GM18907 (cell line): ENCODE measurements around the gene KDM8.
"Not testable (repeated sequence)": the region's sequence is repeated elsewhere in the genome, so short reads cannot be mapped to it uniquely, and the experiment has no call there.

Experiments used
- ATAC-seq: cut with Tn5 transposase; IDR thresholded peaks from one replicate; pipeline ENCODE4 v1.9.1; 2021; ENCODE audit warnings: mild to moderate bottlenecking, moderate library complexity; ENCODE audit not compliant: unreplicated experiment

Gene KDM8

DNA sequence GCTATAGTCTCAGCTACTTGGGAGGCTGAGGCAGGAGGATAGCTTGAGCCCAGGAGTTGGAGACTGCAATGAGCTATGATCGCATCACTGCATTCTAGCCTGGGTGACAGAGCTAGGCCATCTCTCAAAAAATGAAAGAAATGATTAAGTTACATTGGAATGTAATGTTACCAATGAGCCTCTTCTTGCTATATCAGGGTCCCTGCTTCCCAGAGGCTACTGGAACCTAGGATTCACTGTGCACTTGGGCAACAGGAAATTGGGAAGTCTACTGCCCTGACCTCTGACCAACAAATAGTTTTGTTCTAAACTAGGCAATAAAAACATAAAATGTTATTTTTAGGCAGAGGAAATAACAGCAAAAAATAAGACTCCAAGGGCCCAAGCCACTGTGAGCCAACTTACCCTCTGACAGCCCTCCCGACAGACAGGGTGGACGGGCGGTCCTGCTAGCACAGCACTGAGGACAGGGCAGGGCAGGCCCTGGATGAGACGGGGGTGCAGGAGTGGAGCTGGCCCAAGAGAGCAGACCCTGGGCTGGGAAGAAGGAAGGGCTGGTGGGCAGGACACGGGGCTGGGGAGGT is 37.7 kb downstream of the KDM8 start:
- no peak for ATAC-seq

DNA sequence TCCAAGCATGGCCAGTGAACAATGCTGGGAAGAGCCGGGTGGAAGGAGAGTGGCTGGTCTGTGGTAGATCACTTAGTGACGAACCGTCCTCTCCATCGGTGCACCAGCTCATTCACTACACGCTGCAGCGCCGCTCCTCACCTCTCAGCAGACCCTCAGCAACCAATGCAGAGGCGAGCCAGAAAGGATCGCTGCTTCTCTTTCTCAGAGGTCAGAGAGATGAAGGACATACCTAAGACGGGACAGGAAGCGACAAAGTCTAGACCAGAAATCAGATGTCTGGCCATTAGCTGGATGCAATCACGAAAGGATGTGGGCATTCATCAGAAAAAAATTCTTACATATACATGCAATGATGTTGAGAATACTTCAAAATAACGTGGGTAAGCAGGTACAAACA is 38.3 kb downstream of the KDM8 start:
- no peak for ATAC-seq

DNA sequence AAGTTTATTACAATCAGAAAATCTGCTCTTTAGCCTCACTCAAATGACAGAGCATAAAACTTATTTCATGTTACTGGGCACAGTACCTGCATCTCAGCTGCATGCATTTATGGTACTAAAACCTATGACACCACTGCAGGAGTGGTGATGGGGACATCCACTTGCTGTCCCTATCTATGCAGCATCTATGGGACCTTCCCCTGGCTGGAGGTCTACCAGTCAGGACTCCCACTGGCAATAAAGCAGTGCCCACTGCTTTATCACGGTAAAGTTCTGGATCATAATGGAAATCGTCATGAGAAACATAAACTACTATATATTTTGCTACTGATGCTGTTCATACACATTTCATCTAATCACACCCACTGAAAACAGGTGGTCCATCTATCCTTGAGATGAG is 39.1 kb downstream of the KDM8 start:
- no peak for ATAC-seq

DNA sequence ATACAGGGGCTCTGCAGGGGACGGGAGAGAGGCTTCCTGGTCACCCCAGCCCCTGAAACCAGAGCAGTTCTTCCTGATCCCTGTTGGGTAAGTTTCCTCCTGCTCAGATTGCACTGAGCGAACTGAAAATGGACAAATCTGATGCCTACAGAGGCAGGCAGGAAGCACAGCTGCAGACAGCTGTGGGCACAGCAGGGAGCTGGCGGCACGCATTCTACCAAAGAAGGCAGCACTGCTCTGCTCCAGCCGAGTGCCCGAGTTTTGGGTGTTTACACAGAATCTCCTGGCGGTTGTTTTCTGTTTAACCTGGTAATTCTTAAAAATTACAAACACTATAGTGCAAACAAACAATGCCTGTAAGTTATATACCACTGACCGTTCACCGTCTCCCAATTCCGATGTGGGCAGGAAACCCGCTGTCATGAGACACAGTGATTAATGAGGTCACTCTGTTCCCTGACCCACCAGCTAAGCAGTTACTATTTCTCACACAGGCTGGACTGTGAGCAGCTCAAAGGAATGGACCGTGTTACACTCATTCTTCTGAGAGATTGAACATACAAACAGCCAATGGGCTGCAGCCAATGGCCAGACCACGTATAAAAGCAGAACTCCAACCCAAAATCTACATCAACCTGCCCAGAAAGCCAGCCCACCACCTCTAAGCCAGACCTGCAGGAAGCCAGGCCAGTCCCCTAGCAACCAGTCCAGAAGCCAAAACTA is 39.7 kb downstream of the KDM8 start:
- ATAC-seq, result no peak

DNA sequence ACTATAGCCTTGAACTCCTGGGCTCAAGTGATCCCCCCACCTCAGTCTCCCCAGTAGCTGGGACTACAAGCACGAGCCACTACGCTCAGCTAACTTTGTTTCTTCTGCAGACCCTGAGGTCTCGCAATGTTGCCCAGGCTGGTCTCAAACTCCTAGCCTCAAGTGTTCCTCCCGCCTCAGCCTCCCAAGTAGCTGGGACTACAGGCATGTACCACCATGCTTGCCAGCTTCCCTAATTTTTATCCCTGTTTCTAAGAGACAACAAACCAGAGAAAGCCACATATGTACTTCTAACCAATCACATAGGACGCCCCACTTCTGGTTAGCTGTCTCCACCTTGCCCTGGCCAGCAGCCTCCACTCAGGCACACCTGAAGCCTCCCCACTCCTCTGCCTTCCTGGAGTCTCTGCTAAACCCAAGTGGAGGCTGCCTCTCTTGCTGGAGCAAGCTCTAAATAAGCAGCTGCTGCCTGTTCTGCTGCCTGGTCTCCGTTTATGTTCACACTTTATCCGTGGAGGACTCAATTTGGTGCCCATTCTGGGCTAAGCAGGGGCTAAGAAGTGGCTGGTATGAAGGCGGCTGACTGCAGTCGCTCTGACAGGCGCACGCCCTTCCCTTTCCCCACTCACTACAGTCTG is 40.5 kb downstream of the KDM8 start:
- no peak for ATAC-seq

DNA sequence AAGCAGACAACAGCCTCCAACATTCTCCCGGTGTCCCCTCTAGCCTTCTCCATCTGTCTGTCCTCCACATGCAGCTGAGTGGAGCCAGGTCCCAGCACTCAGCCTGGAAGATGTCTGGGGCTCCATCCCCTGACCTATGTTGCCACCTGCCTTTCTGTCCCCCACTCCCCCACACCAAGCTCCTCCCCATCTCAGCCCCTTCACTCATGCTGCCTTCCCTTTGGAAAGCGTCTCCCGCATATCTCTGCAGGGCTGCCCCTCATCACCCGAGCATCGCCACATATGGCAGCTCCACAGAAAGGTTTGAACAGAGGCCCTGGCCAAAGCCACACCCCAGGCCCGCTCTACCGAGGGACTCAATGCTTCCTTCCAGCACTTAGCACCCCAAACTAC is 41.0 kb downstream of the KDM8 start:
- ATAC-seq, result no peak

DNA sequence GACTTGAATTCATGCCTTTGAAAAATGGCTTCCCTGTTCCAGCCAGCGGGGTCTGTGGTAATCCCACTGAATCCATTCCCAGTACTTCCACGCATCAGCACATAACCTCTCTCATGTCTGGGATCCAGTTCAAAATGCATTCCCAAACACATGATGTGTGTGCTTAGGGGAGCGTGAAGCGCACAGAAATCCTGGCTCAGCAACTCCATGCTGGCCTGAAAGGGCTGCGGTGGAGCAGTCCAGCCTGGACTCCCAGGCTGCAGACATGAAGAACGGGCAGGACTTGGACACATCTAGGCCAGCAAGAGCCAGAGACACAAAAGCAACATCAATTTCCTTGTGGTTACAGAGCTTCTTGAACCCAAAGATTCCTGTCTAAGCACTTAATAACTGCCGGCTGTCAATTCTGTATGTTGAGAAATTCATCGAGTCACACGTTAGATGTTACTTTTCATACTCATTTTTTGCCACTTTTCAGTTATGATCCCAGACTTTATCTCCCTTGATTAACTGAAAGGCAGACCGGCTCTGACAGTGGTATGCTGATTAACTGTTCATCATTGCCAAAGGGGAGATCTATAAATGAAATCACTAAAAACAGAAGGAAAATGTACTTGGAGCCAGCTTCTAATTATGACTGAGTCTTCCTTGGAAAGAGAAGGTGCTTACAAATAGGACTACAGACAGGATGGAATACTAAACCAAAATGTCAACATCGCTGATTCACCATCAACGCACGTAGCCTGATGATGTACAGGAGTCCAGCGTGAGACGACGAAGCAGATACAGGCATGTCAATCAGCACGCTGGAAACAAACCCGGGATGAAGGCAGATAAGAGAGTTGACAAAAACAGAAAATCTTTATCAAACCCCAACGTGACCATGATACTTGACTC is 42.2 kb downstream of the KDM8 start:
- ATAC-seq, result no peak

DNA sequence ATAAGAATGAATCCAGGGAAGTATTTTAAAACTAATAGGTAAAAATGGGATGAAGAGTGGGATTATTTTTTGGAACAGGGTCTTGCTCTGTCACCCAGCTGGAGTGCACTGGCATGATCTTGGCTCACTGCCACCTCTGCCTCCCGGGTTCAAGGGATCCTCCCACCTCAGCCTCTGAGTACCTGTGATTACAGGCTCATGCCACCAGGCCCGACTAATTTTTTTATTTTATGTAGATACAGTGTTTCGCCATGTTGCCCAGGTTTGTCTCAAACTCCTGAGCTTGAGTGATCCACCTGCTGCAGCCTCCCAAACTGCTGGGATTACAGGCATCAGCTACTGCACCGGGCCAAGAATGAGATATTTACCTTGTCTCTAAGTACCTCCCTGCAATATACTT is 43.1 kb downstream of the KDM8 start:
- no peak for ATAC-seq

DNA sequence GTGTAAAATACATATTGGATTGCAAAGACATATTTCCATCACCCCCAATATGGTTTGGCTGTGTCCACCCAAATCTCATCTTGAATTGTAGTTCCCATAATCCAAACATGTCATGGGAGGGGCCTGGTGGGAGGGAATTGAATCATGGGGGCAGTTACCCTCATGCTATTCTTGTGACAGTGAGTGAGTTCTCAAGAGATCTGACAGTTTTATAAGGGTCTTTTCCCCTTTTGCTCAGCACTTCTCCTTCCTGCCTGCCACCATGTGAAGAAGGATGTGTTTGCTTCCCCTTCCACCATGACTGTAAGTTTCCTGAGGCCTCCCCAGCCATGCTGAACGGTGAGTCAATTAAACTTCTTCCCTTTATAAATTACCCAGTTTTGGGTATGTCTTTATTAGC is 43.8 kb downstream of the KDM8 start:
- not testable (repeated sequence) for ATAC-seq

DNA sequence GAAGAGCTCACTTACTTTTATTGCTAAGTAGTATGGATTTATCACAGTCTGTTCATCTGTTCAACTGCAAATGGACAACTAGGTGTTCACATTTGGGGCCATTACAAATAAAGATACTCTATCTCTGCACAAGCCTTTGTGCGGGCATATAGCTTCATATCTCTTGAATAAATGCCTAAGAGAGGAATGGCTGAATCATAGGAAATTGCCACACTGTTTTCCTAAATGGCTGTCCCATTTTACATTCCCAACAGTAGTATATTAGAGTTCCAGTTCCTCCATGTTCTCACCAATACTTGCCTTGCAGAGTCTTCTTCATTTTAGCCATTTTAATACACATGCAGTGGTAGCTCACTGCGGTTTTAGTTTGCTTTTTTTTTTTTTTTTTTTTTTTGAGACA is 44.7 kb downstream of the KDM8 start:
- no peak for ATAC-seq

DNA sequence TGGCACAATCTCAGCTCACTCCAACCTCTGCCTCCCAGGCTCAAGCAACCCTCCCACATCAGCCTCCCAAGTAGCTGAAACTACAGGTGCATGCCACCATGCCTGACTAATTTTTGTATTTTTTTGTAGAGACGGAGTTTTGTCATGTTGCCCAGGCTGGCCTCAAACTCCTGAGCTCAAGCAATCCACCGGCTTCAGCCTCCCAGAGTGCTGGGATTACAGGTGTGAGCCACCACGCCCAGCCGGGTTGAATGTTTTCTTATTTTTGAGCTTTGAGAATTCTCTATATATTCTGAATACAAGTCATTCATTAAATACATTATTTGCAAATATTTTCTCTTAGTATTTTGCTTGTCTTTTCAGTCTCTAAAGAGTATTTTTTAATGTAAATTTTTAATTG is 45.6 kb downstream of the KDM8 start:
- ATAC-seq, result not testable (repeated sequence)

DNA sequence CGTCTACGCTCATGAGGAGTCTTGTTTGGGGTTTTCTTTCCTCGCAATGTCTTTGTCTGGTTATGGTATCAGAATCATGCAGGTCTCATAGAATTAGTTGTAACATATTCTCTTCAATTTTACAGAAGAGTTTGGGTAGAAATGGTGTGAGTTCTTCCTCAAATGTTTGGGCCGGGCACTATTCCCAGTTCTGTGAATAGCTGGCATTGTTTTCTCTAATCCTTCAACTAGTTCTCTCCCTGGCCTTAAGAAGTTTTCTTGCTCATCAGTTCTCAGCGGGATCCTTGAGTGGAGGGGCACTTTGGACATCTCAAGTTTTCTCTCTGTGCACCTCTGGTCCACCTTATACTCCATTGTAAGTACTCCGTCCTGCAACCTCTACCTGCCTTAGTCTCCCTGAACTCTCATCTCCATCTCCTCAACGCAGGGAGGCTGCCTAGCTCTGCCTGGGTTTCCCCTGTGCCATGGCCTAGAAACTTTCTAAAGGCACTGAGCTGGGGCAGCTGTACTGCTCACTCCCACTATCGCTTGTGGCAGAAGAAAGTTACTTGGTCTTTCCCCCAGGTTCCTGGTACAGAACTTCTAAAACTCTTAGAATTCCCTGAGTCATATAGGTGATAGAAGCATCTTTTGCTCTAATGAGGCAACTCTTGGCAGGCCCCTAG is 48.3 kb downstream of the KDM8 start:
- ATAC-seq, result no peak

DNA sequence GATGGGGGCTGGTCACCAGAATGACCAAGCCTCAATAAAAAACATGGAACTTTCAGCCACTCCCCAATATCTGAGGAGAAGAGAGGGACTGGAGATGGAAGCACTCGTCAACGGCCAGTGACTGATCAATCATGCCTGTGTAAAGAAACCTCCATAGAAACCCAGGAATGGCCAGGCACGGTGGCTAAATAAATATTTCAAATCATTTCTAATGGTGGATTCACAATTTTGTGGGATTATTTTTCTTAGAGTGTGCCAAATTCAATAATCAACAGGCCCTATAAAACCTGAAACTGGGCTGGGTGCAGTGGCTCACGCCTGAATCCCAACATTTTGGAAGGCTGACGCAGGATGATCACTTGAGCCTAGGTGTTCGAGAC is 48.9 kb downstream of the KDM8 start:
- no peak for ATAC-seq

DNA sequence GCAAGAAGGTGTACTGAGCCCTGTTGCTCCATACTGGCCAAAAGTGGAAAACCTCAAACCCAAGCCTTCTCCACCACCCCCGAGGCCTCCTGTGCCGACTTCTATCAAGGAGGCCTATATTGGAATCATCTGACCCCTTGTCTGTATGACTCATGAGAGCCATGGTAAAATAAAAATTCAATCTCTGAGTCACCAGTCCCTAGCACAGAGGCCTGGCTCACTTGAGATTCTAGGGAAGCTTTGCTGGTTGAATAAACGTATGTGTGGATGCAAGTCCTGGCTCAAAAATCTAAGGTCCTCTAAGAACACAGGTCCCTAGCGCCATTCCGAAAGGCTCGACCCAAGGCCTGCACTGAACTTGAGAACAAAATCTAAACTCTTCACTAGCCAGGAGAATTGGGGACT is 50.2 kb downstream of the KDM8 start:
- ATAC-seq, result no peak

DNA sequence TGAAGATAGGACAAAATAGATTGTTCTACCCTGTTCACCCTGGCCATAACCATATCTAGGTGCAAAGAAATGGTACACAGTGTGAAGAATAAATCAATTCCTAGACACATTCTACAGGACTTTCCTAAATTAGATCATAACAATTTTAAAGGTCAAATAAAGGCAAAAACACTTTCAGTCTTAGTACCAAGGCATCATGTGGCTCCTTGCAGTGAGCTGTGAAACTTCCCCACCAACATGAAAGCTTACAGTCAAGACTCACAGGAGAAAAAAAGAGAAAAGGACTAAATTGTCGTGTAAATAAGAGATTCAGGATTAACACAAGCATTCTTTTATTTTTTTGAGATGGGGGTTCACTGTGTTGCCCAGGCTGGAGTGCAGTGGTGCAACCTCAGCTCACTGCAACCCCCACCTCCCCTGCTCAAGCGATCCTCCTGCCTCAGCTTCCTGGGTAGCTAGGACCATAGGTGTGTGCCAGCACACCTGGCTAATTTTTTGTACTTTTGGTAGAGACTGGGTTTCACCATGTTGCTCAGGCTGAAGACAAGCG is 51.0 kb downstream of the KDM8 start:
- peak; percentile 64 for ATAC-seq

DNA sequence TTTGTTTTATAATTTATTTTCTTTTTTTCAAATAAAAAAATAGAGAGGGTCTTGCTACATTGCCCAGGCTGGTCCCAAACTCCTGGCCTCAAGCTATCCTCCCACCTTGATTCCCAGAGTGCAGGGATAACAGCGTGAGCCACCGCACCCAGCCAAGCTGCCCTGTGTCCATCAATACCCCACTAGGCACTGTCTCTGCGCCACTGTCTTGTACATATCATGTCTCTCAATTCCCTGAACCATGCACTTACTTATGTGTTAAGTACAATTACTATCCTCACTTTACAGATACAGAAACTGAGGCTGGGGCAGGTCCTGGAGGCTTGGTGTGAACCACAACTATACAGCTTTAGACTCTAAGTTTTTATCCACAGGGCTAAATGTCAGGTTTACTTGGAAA is 53.5 kb downstream of the KDM8 start:
- no peak for ATAC-seq

DNA sequence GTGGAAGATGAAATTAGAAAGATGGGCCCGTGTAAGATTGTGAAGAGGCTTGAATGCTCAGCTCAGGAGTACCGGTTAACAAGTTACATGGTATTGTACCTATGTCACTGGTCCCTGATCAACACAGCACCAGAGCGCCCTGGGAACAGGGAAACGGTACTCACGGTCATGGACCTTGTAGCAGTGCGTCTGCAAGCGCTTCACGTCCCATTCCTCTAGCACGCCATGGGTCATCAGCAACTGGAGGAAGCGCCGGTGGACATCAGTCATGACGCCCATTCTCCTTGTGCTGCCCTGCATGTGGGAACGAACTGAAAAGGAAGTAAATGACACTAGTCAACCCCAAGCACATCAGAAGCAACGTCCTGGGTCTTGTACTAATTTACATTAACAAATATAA is 53.9 kb downstream of the KDM8 start:
- ATAC-seq, result no peak

DNA sequence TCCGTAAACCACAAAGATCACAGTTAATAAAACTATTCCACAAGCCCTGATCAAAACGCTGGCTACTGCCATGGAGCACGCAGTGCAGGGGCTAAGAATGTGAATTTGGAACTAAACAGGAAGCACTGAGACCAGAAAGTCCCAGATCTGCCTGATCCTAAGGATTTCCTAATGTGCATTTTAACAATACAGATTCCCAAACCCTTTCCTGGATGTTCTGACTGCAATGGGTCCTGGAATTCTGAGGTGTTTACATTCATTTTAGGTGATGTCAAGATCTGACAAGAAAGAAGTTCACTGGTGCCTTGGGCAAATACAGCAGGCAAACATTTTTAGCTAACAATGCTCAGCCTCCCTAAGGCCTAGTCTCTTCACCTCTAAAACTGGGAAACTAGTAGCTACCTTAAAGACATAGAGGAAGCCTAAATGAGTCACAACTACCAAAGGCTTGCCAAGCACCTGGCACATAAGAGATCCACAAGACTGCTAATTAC is 55.0 kb downstream of the KDM8 start:
- no peak for ATAC-seq

DNA sequence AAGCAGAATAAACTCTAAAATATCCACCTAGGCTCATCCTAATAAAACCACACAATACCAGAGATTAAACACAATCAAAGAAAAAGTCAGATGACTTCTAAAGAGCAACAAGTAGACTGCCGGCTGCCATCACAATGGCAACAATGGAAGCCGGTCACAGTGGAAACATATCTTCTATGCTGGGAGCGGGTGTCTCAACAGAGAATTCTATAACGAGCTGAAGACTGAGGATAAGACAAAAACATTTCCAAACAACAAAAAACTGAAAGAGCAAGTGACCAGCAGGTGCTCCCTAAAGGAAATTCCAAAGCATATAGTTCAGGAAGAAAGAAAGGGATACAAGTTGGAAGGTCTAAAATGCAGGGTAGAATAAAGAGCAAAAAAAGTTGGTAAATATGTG is 56.4 kb downstream of the KDM8 start:
- ATAC-seq, result no peak

DNA sequence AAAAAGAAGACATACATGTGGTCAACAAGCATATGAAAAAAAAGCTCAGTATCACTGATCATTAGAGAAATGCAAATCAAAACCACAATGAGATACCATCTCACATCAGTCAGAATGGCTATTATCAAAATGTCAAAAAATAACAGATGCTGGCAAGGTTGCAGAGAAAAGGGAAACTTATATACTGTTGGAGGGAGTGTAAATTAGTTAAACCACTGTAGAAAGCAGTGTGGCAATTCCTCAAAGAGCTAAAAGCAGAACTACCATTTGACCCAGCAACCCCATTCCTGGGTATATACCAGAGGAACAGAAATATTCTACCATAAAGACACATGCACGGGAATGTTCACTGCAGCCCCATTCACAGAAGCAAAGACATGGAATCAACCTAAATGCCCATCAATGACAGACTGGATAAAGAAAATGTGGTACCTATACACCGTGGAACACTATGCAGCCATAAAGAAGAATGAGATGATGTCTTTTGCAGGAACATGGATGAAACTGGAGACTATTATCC is 59.6 kb downstream of the KDM8 start:
- ATAC-seq, result not testable (repeated sequence)
